Measurements from ENCODE around the gene KCNQ1OT1. TPM values are rescaled to one million over a fixed set of nuclear protein-coding genes. Genes with fewer than 3 reads are reported as not detected.

The KCNQ1OT1 gene
- total RNA-seq, 1 donor from 2014 or later, result 3.9 TPM

- no peak for TF ChIP-seq CTCF (IDR thresholded peaks at IDR 0.05)
- Mint-ChIP-seq H3K27ac (ENCODE audit: unreplicated experiment) (no peak overlapping the region), H3K9me3 (ENCODE audit: unreplicated experiment) (no peaks in the 10 kb centered on the region), H3K4me1 (ENCODE audit: unreplicated experiment) (no peaks in the 10 kb centered on the region), H3K4me3 (ENCODE audit: unreplicated experiment) (no peak overlapping the region), H3K27me3 (ENCODE audit: unreplicated experiment) (no peaks in the 10 kb centered on the region), H3K36me3 (ENCODE audit: unreplicated experiment) (no peaks in the 10 kb centered on the region)
- peak; percentile 75 for DNase-seq (ENCODE audit: extremely low spot score, unreplicated experiment)
Measured at GRCh38 chr11:2587976-2588748, 111.6 kb downstream of the KCNQ1OT1 start.

- H3K4me3 Mint-ChIP-seq (ENCODE audit: unreplicated experiment), result no peak overlapping the region
- H3K27ac Mint-ChIP-seq (ENCODE audit: unreplicated experiment), result no peak overlapping the region
- H3K9me3 Mint-ChIP-seq (ENCODE audit: unreplicated experiment), result no peaks in the 10 kb centered on the region
- no peak for TF ChIP-seq CTCF (IDR thresholded peaks at IDR 0.05)
- no peaks in the 10 kb centered on the region for H3K36me3 Mint-ChIP-seq (ENCODE audit: unreplicated experiment)
- peak; percentile 79 for DNase-seq (ENCODE audit: extremely low spot score, unreplicated experiment)
- no peaks in the 10 kb centered on the region for H3K27me3 Mint-ChIP-seq (ENCODE audit: unreplicated experiment)
- H3K4me1 Mint-ChIP-seq (ENCODE audit: unreplicated experiment), result no peaks in the 10 kb centered on the region
Measured at GRCh38 chr11:2587132-2587930, 112.5 kb downstream of the KCNQ1OT1 start.

GRCh38 chr11:2586793-2587131 is 113.0 kb downstream of the KCNQ1OT1 start:
- H3K9me3 Mint-ChIP-seq (ENCODE audit: unreplicated experiment), result no peaks in the 10 kb centered on the region
- H3K36me3 Mint-ChIP-seq (ENCODE audit: unreplicated experiment), result no peaks in the 10 kb centered on the region
- no peaks in the 10 kb centered on the region for H3K27me3 Mint-ChIP-seq (ENCODE audit: unreplicated experiment)
- H3K4me3 Mint-ChIP-seq (ENCODE audit: unreplicated experiment), result no peak overlapping the region
- no peaks in the 10 kb centered on the region for H3K4me1 Mint-ChIP-seq (ENCODE audit: unreplicated experiment)
- no peak for TF ChIP-seq CTCF (IDR thresholded peaks at IDR 0.05)
- no peak overlapping the region for H3K27ac Mint-ChIP-seq (ENCODE audit: unreplicated experiment)
- peak; percentile 69 for DNase-seq (ENCODE audit: extremely low spot score, unreplicated experiment)

GRCh38 chr11:2586087-2586792 is 113.6 kb downstream of the KCNQ1OT1 start:
- Mint-ChIP-seq H3K36me3 (ENCODE audit: unreplicated experiment) (no peaks in the 10 kb centered on the region), H3K9me3 (ENCODE audit: unreplicated experiment) (no peaks in the 10 kb centered on the region), H3K4me1 (ENCODE audit: unreplicated experiment) (no peaks in the 10 kb centered on the region), H3K27me3 (ENCODE audit: unreplicated experiment) (no peaks in the 10 kb centered on the region), H3K27ac (ENCODE audit: unreplicated experiment) (no peak overlapping the region), H3K4me3 (ENCODE audit: unreplicated experiment) (no peak overlapping the region)
- peak; percentile 78 for DNase-seq (ENCODE audit: extremely low spot score, unreplicated experiment)
- TF ChIP-seq CTCF (IDR thresholded peaks at IDR 0.05), result no peak

Data from osteocyte (in vitro differentiated cells).